HTR-8/SVneo (cell line): Measurements from ENCODE around the gene RET.

Source experiments
- DNase-seq: peaks from one replicate; pipeline ENCODE4 v3.0.0; 2011; ENCODE audit warnings: low spot score, mixed read lengths; ENCODE audit not compliant: insufficient read length
- FAIRE-seq: peaks from 2 replicates; lab custom pipeline; 2011; peaks lifted over from hg19 to GRCh38; lab: Jason Lieb, UNC

RET gene

DNA sequence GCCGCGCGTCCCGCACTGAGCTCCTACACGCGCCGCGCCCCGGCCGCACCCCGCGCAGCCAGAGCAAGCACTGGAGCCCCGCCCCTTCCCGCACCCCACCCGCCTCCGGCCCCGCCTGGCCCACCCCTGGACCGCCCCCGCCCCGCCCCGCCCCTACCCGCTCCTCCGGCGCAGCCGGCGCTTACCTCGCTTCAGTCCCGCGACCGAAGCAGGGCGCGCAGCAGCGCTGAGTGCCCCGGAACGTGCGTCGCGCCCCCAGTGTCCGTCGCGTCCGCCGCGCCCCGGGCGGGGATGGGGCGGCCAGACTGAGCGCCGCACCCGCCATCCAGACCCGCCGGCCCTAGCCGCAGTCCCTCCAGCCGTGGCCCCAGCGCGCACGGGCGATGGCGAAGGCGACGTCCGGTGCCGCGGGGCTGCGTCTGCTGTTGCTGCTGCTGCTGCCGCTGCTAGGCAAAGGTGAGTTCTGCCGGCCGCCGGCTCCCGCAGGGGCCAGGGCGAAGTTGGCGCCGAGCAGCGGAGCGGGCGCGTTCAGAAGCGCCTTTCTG is at the start of gene RET:
Gene RET (plus strand): TSS at position 194 of the 545 bp plus-strand sequence. CDS start 190 bp downstream, at position 384.
- no peak for FAIRE-seq
- DNase-seq = no peak

DNA sequence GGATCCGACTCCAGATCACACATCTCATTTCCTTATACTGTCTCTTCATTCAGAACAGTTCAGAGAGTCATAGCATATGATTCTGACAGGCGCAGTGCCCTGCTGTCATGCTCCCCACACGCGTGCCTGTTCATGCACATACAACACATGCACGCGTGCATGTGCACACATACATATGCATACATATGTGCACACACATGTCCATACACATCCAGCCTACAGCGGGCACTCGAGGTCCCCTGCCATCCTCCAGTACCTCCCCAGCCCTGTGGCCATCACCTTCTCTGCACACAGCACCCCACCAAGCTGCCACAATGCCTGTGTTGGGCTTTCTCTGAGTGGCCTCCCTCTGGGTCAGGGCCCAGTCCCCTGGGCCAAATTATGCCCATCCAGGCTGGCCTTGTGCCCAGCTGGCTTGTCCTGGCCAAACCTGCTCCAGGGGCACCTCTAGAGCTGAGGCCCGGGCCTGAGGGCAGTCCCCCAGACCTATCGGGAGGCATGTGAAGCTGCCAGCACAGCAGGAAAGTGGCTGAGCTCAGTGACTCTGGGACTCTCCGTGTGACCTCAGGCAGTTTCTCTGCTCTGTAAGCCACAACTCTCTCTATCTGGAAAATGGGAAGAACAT is 49.4 kb upstream of the RET start:
- DNase-seq = no peak
- no peak for FAIRE-seq

DNA sequence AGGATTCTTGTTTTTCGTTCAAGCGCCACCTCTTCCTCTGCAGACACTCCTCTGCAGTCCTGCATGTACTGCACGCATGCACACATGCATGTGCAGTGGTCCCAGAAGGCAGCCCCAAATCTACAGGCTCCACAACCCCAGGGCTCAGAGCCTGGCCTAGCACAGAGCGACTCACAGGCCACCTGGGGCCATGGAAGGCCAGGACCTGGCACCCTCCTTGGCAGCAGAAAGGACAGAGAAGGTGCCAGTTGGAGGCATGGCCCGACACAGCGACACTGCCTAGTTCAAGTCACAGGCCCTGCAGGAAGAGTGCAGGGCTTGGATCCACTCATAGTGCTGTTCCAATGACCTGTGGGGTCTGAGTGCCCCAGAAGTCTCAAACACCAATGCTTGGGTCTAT is 48.7 kb upstream of the RET start:
- DNase-seq = no peak
- no peak for FAIRE-seq

DNA sequence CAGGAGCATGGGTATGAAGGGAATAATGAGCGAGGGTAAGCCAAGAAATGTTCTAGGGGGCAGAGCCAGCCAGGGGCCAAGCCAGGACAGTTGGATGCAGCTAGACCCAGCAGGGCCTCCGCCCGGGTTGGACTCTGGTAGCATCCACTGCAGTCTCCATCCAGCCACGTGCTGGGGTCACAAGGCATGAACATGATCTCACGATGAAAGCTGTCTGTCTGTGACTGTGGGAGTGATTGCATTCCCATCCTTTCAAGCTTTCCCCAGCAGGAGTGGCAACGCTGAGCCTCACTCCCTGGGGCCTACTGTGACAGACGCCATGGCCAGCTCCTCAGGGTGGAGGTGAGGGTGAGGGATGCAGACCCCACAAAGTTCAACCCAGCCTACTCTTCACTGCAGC is 47.8 kb upstream of the RET start:
- FAIRE-seq (no peak), DNase-seq (no peak)

DNA sequence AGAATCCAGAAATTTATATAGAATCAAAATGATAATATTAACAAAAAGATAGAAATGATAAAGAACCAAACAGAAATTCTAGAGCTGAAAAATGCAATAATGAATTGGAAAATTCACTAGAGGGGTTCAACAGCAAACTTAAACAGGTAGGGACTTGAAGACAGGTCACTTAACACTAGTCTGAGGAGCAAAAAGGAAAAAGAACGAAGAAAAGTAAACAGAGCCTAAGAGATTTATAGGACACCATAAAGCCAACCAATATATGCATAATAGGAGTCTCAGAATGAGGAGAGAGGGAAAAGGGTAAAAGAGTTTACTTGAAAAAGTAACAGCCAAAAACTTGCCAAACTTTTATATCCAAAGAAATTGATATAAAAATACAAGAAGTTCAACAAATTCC is 44.3 kb upstream of the RET start:
- FAIRE-seq = no peak
- no peak for DNase-seq

DNA sequence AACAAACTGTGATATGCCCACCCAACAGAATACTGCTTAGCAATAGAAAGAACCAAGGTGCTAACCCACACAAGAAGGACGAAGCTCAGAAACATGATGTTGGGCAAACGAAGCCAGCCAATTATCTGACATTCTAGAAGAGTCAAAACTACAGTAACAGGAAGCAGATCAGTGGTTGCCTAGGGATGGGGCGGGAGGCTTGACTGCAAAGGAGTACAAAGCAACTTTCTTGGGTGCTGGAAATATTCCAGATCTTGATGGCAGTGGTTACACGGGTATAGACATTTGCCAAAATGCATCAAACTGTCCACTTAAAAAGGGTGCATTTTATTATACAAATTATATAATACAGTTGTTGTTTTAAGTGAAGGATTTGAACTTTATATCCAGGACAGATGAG is 41.1 kb upstream of the RET start:
- FAIRE-seq = no peak
- no peak for DNase-seq

DNA sequence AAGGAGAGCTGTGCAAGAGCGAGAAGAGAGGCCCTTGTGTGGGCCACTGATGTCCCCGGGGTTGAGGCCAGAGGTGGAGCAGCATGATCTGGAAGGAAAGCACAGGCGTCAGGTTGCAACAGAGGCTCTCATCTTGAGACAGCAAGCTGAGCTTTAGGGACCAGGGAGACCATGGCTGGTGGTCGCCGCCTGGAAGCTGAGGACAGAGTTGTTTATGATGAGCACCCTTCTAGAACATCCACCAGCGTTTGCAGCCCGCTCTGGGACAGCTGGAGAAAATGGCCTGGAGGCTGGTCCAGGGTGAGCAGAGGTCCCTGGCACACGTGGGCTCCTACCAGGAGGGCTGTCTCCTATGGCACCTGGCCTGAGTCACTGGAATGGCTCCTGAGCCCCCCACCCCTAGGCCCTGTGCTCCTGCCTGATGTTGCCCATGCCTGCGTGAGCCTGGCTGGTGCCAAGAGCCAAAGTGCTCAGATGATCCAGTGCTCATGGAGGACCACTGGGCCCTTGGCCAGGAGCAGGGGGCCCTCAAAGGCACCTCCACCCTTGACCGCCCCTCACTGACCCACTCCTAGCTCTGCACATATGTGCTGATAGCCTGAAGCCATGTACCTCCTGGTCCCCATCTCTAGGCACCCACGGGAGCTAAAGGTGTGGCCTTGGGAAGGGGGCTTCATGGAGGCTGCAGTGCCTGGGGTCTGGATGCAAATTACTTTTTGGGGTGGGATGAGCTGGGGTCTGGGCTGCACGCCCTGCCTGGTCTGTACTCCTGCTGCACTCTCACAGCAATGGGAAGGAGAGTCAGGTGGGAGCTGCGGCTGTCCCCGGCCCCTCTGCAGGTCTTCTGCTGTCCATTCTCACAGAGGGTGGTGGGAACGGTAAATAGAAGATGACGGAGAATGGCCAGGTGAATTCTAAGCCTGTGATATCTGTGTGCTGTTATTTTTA is 40.1 kb upstream of the RET start:
- DNase-seq (no peak), FAIRE-seq (no peak)

DNA sequence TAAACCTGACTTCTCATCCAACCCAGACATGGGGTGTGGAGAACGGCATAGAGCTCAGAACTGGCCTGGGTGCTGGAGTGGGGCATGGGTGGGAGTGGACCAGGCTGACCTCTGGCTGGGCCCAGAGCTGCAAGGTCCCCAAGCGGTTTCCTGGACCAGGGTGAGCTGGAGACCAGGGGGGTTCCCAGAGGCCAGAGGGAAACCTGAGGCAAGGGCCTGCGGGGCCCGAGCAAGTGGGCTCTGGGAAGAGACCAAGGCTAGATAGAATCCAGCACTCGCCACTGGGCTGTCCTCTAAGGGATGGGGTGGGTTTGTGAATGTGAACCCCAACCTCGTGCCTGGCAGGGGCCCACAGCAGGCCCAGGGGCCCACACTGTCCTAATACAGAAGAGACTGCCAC is 39.4 kb upstream of the RET start:
- FAIRE-seq (no peak), DNase-seq (no peak)

DNA sequence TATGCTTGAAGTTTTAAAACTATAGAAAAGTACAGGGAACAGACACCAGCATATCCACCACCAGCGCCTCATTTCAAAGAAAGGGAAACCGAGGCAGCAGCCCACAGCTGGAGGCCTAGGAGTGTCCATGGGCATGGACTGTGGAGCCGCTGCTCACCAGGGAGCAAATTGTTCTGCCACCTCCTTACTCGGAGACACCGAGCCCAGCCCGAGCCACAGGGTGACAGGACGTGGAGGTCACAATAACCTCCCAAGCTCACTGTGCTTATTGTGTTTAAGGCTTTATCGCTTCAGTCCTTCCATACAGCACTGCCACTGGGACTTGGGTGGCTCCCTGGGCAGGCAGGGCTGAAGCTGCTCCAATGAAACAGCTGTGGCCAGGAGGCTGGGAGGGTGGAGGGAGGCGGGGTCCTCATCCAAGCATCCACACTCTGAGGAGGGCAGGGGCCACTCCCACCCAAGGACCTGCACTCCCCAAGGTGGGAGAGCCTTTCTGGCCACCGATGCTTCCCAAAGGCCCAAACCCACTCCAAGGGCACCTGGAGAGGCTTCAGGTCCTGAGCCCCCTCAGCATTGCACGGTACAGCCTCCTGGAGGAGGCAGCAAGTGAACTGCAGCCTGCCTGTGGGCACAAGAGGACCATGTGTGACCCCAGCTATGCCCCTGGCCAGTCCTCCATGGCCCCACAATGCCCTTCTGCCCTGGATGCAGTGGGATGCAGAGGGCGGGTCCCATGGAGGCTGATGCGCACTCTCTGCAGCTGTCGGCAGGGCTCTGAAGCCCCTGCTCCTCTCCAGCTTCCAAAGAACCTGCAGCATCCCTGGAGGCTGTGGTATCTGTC is 38.7 kb upstream of the RET start:
- FAIRE-seq = no peak

DNA sequence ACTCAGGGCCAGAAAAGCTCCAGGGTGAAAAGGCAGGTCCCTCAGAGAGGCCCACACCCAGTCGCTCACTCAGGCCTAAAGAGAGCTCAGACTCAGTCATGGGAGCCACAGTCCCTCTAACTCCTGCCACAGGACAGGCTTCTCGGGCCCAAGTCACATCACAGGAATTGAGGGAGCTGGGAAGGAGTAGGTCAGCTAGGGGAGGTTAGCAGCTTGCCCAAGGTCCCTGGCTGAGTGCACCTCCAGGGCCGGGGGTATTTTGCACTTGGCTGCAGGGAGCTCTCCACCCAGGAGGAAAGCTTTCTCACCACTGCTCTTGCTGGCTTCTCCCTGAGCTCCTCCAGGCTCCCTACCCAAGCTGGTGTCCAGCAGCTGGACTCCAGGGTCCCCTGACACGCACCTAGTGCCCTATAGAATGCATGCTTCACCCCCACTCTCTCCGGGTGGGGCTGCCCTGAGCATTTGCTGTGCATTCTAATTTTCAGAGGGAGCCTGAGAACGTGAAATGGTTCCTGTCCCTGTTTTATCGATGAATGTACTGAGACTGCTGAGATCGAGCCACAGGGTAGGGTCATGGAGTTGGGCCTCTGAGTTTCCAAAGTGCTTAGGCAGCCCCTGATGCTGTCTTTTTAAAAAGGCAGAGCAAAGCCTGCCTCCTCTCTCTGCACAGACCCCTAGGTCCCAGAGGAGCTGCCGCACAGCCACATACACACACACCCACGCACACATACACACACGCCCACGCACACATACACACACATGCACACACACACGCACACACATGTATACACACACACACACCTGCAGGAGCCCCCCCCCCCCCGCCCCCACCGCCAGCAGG is 37.9 kb upstream of the RET start:
- DNase-seq (no peak), FAIRE-seq (no peak)

More for the DNA sequence above, 38.7 kb upstream of the RET start:
- no peak for DNase-seq

DNA sequence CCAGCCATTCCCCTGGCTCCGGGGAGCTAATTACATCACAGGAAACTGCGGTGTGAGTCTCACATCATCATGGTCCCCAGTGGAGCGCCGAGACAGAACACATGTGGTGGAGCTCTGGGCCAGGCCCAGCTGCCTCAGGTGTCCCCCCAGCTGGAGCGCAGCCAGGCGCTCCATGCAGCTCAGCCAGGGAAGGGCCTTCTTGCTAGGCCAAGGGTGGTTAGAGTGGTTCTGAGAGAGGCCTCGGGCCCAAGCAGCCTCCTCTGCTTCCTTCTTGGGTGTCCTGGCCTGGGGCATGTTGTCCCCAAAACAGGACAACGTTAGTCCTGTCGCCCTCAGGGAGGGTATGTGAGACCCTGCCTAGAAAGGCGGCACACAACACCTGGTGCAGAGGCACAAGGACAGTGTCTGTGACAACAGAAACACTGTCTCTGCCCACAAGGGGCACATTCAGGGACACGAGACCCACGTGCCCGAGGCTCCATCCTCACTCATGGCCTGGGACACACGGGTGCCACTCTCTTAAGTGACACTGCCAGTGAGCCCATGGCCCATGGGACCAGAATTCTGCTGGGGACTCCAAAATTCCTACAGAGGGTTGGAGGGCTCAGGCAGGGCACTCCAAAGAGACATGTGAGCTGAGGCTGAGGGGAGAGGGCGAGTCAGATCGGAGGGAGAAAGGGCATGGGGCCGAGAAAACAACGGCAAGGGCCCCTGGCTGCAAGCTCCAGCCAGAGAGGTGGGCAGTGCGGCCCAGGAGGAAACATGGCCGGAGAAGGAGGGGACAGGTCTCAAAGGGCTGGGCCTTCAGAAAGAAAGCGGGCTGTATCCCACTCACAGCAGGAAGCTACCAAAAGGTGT is 37.0 kb upstream of the RET start:
- FAIRE-seq (no peak), DNase-seq (no peak)

DNA sequence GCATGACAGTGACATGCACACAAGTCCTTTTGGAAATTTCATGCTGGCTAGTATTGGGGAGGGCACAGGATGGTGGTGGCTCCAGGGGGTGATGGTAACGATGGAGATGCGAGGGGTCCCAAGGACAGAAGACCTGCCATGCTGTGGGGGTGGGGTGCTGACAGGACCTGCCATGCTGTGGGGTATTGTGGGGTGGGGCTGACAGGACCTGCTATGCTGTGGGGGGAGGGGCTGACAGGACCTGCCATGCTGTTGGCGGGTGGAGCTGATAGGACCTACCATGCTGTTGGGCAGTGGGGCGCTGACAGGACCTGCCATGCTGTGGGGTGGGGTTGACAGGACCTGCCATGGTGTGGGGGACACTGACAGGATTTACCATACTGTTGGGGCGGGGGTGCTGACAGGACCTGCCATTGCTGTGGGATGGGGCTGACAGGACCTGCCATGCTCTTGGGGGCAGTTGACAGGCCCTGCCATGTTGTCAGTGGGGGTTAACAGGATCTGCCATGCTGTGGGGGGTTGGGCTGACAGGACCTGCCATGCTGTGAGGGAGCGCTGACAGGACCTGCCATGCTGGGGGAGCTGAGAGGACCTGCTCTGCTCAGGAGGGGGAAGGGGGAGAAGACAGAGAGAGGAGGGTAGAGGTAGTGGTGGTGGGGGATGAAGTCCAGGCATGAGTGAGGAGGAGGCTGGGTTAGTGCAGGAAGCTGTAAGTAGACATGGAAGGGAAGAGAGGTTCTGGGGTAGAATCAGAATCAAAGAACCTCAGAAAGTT is 36.2 kb upstream of the RET start:
- no peak for DNase-seq
- no peak for FAIRE-seq

DNA sequence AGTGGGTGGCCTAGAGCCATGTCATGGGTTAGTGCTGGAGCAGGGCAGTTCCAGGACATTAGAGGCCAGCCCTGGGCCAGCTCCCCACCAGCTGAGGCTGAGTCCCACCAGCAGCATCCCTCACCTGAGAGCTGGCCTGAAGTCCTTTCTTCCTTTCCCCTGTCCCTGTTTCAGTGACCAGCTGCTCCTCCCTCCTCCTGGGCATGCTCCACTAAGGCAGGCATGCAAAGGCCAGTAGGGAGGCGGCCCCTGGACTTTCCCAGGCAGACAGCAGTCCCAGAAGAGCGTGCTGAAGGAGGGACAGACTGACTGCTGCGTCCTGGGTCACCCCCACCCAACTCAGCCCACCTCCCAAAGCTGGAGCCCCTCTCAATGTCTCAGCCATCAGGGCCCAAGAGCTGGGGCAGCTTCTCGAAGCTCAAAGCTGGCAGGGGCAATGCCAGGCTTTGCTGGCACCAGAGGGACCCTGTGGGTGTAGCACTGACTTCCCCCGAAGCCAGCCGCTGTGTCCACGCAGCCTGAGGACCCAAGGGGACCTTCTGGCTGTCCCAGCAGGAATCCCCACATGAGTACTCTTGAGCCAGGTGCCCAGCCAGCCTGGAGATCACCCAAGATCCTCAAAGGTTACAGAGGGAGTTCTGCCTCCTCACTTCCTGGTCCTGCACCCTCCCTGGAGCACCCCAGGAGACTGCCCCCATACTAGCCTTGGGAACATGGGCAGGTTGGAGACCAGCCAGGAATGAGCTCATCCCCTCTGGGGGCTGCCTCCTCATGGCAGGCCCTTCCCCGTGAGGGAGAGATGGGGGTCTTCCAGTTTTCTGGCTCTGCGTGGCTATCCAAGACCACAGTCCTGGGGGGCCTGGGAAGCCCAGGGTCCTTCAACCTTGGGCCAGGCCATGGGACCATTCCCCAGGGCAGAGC is 35.2 kb upstream of the RET start:
- DNase-seq (no peak), FAIRE-seq (no peak)

DNA sequence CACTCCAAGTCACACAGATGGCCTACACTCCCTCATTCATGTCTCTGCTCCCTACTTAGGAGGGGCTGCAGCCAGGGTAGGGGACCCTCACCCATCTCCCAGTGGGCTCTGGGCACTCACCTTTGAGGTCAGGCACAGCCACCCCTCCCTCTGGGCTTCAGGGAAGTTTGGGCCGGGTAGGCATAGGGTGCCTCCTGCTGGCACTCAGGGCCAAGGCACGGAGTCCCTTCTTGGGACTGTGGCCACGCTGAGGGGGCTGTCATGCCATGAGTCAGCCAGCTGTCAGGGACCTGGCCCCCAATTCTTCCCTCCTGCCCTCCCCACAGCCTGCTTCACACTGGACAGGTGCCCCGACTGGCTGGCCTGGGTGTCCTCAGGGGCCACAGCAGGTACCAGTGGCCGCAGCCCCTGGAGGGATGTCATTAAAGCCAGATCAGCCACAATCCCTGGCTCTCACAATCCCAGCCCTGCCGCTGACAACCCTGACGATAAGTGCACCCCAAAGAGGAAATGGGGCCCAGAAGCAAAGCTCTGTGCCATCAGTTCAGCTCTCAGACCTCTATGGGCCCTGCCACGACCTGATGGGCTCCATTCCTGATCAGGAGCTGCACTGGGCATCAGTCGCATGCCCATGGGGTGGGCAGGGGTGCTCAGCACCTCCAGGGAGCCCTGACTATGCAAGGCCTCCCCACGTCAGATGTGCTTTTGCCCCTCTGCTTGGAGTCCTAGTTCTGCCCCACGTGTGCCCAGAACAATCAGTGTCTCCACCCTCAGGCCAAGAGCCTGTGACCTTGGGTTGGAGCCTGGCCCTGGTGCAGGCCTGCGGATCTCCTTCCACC is 34.1 kb upstream of the RET start:
- FAIRE-seq = no peak
- no peak for DNase-seq

DNA sequence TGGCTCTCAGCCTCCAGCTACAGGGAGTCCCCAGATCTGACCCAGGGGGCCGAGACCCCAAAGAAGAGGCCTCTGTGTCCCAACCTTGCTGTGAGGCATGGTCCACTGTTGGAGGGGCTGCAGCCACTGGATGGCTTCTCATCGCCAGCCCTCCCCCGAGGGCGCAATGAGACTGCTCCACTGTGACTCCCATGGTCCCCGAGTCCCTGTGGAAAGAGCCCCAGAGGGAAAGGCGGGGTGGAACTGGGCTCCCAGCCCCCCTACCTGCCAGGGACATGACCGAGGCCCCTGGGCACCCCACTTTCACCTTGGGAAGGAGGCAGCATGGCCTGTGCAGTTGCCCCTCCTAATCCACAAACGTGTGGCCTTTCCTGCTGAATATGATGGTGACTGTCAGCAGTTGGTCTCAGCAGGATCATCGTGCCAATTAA is 33.5 kb upstream of the RET start:
- no peak for FAIRE-seq

More for the DNA sequence above, 33.5 kb upstream of the RET start:
- DNase-seq = no peak
